WTC11 (cell line): ENCODE results near the gene SEMA4A. TPM values are rescaled to one million over a fixed set of nuclear protein-coding genes. Genes with fewer than 3 reads are reported as not detected.

Experiments
- ATAC-seq: fragments of 200-7000 bp; cut with Tn5 transposase; 2 replicates; pipeline ENCODE4 v1.10.0; 2021; ENCODE audit warnings: mild to moderate bottlenecking, moderate library complexity
- CTCF ChIA-PET: fragments of 300-600 bp; sonication (Branson Sonifier 250); formaldehyde crosslinking; loops from one replicate; lab custom pipeline; 2021; ENCODE audit warnings: antibody characterized with exemption; lab: Charles Lee
- POLR2A ChIA-PET: fragments of 350-600 bp; sonication (Branson Sonifier 250); formaldehyde crosslinking; loops from one replicate; lab custom pipeline; 2021; ENCODE audit warnings: antibody characterized with exemption; lab: Charles Lee
- DNase-seq: peaks from one replicate; pipeline ENCODE4 v3.0.0; 2021; ENCODE audit warnings: low spot score
- H3K27ac Mint-ChIP-seq: 2 replicates; pipeline ENCODE4 v1.8.0; 2021; ENCODE audit warnings: mixed read lengths
- H3K27me3 Mint-ChIP-seq: 2 replicates; pipeline ENCODE4 v1.8.0; 2021; ENCODE audit warnings: low read depth, mild to moderate bottlenecking, moderate library complexity, mixed read lengths
- H3K36me3 Mint-ChIP-seq: 2 replicates; pipeline ENCODE4 v1.8.0; 2021; ENCODE audit warnings: mixed read lengths
- H3K4me1 Mint-ChIP-seq: 2 replicates; pipeline ENCODE4 v1.8.0; 2022; ENCODE audit warnings: mixed read lengths
- H3K4me3 Mint-ChIP-seq: 2 replicates; pipeline ENCODE4 v1.8.0; 2021; ENCODE audit warnings: mild to moderate bottlenecking, moderate library complexity, mixed read lengths
- H3K9me3 Mint-ChIP-seq: 2 replicates; pipeline ENCODE4 v1.8.0; 2021; ENCODE audit warnings: mixed read lengths
- FOXK1 ChIP-seq: sonication (generic); formaldehyde crosslinking; IDR thresholded peaks from 2 replicates; pipeline ENCODE4 v1.8.0; 2022; ENCODE audit warnings: mild to moderate bottlenecking, moderate library complexity, missing genetic modification reagents
- FOXP1 ChIP-seq: sonication (generic); formaldehyde crosslinking; IDR thresholded peaks from 2 replicates; pipeline ENCODE4 v1.8.0; 2022; ENCODE audit warnings: missing genetic modification reagents, mild to moderate bottlenecking, moderate library complexity, borderline replicate concordance
- GTF2I ChIP-seq: fragments of 250-450 bp; sonication (Bioruptor Pico); conservative IDR thresholded peaks from 2 replicates; pipeline ENCODE4 v1.4.0; 2021; ENCODE audit warnings: mild to moderate bottlenecking
- JAZF1 ChIP-seq: fragments of 250-450 bp; sonication (Bioruptor Pico); IDR thresholded peaks from 2 replicates; pipeline ENCODE4 v1.9.0; 2021; ENCODE audit warnings: moderate library complexity, mild to moderate bottlenecking, inconsistent platforms
- MXD4 ChIP-seq: fragments of 250-450 bp; sonication (Bioruptor Pico); IDR thresholded peaks from 2 replicates; pipeline ENCODE4 v1.8.0; 2021; ENCODE audit warnings: mild to moderate bottlenecking, moderate library complexity, borderline replicate concordance
- NFATC4 ChIP-seq: fragments of 250-450 bp; sonication (Bioruptor Pico); IDR thresholded peaks from 2 replicates; pipeline ENCODE4 v1.9.0; 2021; ENCODE audit warnings: mild to moderate bottlenecking
- NR2C2 ChIP-seq: sonication (generic); formaldehyde crosslinking; IDR thresholded peaks from 2 replicates; pipeline ENCODE4 v1.8.0; 2022; ENCODE audit warnings: mild to moderate bottlenecking, missing genetic modification reagents
- OVOL2 ChIP-seq: fragments of 250-450 bp; sonication (Bioruptor Pico); IDR thresholded peaks from 2 replicates; pipeline ENCODE4 v1.9.0; 2021; ENCODE audit warnings: mild to moderate bottlenecking, borderline replicate concordance
- PRRX2 ChIP-seq: fragments of 250-450 bp; sonication (Bioruptor Pico); IDR thresholded peaks from 2 replicates; pipeline ENCODE4 v1.8.0; 2021; ENCODE audit warnings: mild to moderate bottlenecking
- RORB ChIP-seq: fragments of 250-450 bp; sonication (Bioruptor Pico); IDR thresholded peaks from 2 replicates; pipeline ENCODE4 v1.9.0; 2021; ENCODE audit warnings: mild to moderate bottlenecking
- TCF7 ChIP-seq: sonication (generic); formaldehyde crosslinking; IDR thresholded peaks from 2 replicates; pipeline ENCODE4 v1.8.0; 2022; ENCODE audit warnings: mild to moderate bottlenecking, low read depth, missing genetic modification reagents, moderate library complexity
- TEAD4 ChIP-seq: sonication (generic); formaldehyde crosslinking; IDR thresholded peaks from 2 replicates; pipeline ENCODE4 v1.8.0; 2022; ENCODE audit warnings: mild to moderate bottlenecking, missing genetic modification reagents
- TP53 ChIP-seq: sonication (generic); formaldehyde crosslinking; IDR thresholded peaks from 2 replicates; pipeline ENCODE4 v1.8.1; 2023; ENCODE audit warnings: mild to moderate bottlenecking, missing genetic modification reagents
- ZBTB21 ChIP-seq: sonication (generic); formaldehyde crosslinking; IDR thresholded peaks from 2 replicates; pipeline ENCODE4 v1.8.1; 2023; ENCODE audit warnings: mild to moderate bottlenecking, missing genetic modification reagents, borderline replicate concordance
- ZNF219 ChIP-seq: sonication (generic); formaldehyde crosslinking; IDR thresholded peaks from 2 replicates; pipeline ENCODE4 v1.8.0; 2023; ENCODE audit warnings: missing genetic modification reagents, mild to moderate bottlenecking, borderline replicate concordance
- ZNF263 ChIP-seq: sonication (generic); formaldehyde crosslinking; IDR thresholded peaks from 2 replicates; pipeline ENCODE4 v1.8.1; 2022; ENCODE audit warnings: low read depth, mild to moderate bottlenecking, moderate library complexity, missing genetic modification reagents
- ZNF396 ChIP-seq: fragments of 250-450 bp; sonication (Bioruptor Pico); IDR thresholded peaks from 2 replicates; pipeline ENCODE4 v1.8.0; 2021; ENCODE audit warnings: mild to moderate bottlenecking, moderate library complexity, borderline replicate concordance
- total RNA-seq: library from RNA; stranded (reverse); gene quantifications from 3 replicates; pipeline ENCODE4 v1.2.3, GENCODE V29; 2021
- TF ChIP-seq, protein P1 (sequence below): sonication (generic); formaldehyde crosslinking; IDR thresholded peaks from 2 replicates; pipeline ENCODE4 v1.8.0; 2023; ENCODE audit warnings: missing genetic modification reagents, mild to moderate bottlenecking, borderline replicate concordance
- TF ChIP-seq, protein P2 (sequence below): sonication (generic); formaldehyde crosslinking; IDR thresholded peaks from 2 replicates; pipeline ENCODE4 v1.8.0; 2022; ENCODE audit warnings: mild to moderate bottlenecking, missing genetic modification reagents
- TF ChIP-seq, protein P3 (sequence below): sonication (generic); formaldehyde crosslinking; conservative IDR thresholded peaks from 2 replicates; pipeline ENCODE4 v1.8.1; 2022; ENCODE audit warnings: mild to moderate bottlenecking, missing genetic modification reagents
- TF ChIP-seq, protein P4 (sequence below): sonication (generic); formaldehyde crosslinking; IDR thresholded peaks from 2 replicates; pipeline ENCODE4 v1.8.1; 2023; ENCODE audit warnings: mild to moderate bottlenecking, missing genetic modification reagents, moderate library complexity
- TF ChIP-seq, protein P5 (sequence below): fragments of 250-450 bp; sonication (Bioruptor Pico); IDR thresholded peaks from 2 replicates; pipeline ENCODE4 v1.9.0; 2021; ENCODE audit warnings: mild to moderate bottlenecking
- TF ChIP-seq, protein P6 (sequence below): sonication (generic); formaldehyde crosslinking; IDR thresholded peaks from 2 replicates; pipeline ENCODE4 v1.8.1; 2022; ENCODE audit warnings: low read depth, mild to moderate bottlenecking, moderate library complexity, missing genetic modification reagents, borderline replicate concordance
- TF ChIP-seq, protein P7 (sequence below): fragments of 250-450 bp; sonication (Bioruptor Pico); conservative IDR thresholded peaks from 2 replicates; pipeline ENCODE4 v1.9.0; 2021; ENCODE audit warnings: mild to moderate bottlenecking

Gene SEMA4A
- total RNA-seq, 1 experiment from 2014 or later, result 12.4 TPM

DNA sequence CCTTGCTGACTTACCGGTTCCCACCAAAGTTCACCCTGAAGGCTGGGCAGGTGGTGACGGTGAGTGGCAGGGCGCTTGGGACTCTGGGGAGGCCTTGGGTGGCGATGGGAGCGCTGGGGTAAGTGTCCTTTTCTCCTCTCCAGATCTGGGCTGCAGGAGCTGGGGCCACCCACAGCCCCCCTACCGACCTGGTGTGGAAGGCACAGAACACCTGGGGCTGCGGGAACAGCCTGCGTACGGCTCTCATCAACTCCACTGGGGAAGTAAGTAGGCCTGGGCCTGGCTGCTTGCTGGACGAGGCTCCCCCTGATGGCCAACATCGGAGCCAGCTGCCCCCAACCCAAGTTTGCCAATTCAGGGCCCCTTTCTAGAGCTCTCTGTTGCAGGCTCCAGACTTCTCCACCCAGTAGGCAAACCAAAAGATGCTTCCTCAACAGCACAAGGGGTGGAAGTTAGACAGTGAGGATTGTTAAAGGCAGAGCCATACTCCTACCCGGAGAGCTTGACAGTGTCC lies 16.4 kb upstream of the SEMA4A start:
- no peaks in the 10 kb centered on the region for H3K9me3 Mint-ChIP-seq
- H3K36me3 Mint-ChIP-seq, result peaks cover 9% of the 10 kb centered on the region
- peak; percentile 24; the same call in 1 of the 2 replicates for ATAC-seq
- H3K27me3 Mint-ChIP-seq, result no peaks in the 10 kb centered on the region
- TF ChIP-seq, protein P1, sequence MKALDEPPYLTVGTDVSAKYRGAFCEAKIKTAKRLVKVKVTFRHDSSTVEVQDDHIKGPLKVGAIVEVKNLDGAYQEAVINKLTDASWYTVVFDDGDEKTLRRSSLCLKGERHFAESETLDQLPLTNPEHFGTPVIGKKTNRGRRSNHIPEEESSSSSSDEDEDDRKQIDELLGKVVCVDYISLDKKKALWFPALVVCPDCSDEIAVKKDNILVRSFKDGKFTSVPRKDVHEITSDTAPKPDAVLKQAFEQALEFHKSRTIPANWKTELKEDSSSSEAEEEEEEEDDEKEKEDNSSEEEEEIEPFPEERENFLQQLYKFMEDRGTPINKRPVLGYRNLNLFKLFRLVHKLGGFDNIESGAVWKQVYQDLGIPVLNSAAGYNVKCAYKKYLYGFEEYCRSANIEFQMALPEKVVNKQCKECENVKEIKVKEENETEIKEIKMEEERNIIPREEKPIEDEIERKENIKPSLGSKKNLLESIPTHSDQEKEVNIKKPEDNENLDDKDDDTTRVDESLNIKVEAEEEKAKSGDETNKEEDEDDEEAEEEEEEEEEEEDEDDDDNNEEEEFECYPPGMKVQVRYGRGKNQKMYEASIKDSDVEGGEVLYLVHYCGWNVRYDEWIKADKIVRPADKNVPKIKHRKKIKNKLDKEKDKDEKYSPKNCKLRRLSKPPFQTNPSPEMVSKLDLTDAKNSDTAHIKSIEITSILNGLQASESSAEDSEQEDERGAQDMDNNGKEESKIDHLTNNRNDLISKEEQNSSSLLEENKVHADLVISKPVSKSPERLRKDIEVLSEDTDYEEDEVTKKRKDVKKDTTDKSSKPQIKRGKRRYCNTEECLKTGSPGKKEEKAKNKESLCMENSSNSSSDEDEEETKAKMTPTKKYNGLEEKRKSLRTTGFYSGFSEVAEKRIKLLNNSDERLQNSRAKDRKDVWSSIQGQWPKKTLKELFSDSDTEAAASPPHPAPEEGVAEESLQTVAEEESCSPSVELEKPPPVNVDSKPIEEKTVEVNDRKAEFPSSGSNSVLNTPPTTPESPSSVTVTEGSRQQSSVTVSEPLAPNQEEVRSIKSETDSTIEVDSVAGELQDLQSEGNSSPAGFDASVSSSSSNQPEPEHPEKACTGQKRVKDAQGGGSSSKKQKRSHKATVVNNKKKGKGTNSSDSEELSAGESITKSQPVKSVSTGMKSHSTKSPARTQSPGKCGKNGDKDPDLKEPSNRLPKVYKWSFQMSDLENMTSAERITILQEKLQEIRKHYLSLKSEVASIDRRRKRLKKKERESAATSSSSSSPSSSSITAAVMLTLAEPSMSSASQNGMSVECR (CRISPR knock-in tag), result no peak
- TF ChIP-seq JAZF1 (CRISPR knock-in tag), result no peak
- TF ChIP-seq, protein P2, sequence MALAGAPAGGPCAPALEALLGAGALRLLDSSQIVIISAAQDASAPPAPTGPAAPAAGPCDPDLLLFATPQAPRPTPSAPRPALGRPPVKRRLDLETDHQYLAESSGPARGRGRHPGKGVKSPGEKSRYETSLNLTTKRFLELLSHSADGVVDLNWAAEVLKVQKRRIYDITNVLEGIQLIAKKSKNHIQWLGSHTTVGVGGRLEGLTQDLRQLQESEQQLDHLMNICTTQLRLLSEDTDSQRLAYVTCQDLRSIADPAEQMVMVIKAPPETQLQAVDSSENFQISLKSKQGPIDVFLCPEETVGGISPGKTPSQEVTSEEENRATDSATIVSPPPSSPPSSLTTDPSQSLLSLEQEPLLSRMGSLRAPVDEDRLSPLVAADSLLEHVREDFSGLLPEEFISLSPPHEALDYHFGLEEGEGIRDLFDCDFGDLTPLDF (CRISPR knock-in tag), result no peak
- TF ChIP-seq, protein P3, sequence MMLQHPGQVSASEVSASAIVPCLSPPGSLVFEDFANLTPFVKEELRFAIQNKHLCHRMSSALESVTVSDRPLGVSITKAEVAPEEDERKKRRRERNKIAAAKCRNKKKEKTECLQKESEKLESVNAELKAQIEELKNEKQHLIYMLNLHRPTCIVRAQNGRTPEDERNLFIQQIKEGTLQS (CRISPR knock-in tag), result no peak
- TF ChIP-seq TEAD4 (CRISPR knock-in tag), result no peak
- TF ChIP-seq, protein P4, sequence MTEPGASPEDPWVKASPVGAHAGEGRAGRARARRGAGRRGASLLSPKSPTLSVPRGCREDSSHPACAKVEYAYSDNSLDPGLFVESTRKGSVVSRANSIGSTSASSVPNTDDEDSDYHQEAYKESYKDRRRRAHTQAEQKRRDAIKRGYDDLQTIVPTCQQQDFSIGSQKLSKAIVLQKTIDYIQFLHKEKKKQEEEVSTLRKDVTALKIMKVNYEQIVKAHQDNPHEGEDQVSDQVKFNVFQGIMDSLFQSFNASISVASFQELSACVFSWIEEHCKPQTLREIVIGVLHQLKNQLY (CRISPR knock-in tag), result no peak
- TF ChIP-seq MXD4 (CRISPR knock-in tag), result no peak
- no peak for TF ChIP-seq ZNF219
- TF ChIP-seq ZBTB21, result no peak
- no peak for TF ChIP-seq PRRX2
- no peak for TF ChIP-seq FOXK1 (CRISPR knock-in tag)
- TF ChIP-seq FOXP1 (CRISPR knock-in tag), result no peak
- TF ChIP-seq TCF7 (CRISPR knock-in tag), result no peak
- TF ChIP-seq, protein P5, sequence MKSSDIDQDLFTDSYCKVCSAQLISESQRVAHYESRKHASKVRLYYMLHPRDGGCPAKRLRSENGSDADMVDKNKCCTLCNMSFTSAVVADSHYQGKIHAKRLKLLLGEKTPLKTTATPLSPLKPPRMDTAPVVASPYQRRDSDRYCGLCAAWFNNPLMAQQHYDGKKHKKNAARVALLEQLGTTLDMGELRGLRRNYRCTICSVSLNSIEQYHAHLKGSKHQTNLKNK, result no peak
- TF ChIP-seq, protein P6, sequence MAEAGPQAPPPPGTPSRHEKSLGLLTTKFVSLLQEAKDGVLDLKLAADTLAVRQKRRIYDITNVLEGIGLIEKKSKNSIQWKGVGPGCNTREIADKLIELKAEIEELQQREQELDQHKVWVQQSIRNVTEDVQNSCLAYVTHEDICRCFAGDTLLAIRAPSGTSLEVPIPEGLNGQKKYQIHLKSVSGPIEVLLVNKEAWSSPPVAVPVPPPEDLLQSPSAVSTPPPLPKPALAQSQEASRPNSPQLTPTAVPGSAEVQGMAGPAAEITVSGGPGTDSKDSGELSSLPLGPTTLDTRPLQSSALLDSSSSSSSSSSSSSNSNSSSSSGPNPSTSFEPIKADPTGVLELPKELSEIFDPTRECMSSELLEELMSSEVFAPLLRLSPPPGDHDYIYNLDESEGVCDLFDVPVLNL (CRISPR knock-in tag), result no peak
- no peak for TF ChIP-seq ZNF396 (CRISPR knock-in tag)
- H3K4me1 Mint-ChIP-seq, result peaks cover 9% of the 10 kb centered on the region
- peak; percentile 55 for DNase-seq
- H3K4me3 Mint-ChIP-seq, result no peak overlapping the region
- no peak overlapping the region for H3K27ac Mint-ChIP-seq
- ChIA-PET CTCF (interaction anchor here (0.6 to 28.0 kb wide), 28 partner anchors 10 to 199 kb away, joined by 3 to 1176 read pairs (median 6); partner anchors contain the start of genes ARHGEF2, BGLAP, LMNA and MEX3A), POLR2A (interaction anchor here (0.6 to 1.0 kb wide), 5 partner anchors 15 to 451 kb away, joined by 3 to 4 read pairs (median 3); no protein-coding TSS in a partner anchor)

DNA sequence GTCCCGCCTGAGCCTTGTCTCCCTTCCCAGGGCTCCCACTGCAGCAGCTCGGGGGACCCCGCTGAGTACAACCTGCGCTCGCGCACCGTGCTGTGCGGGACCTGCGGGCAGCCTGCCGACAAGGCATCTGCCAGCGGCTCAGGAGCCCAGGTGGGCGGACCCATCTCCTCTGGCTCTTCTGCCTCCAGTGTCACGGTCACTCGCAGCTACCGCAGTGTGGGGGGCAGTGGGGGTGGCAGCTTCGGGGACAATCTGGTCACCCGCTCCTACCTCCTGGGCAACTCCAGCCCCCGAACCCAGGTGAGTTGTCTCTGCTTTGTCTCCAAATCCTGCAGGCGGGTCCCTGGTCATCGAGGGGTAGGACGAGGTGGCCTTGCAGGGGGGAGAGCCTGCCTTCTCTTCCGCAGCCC lies 14.9 kb upstream of the SEMA4A start:
- POLR2A ChIA-PET, result no interaction called here
- Mint-ChIP-seq H3K27ac (no peak overlapping the region), H3K4me1 (peaks cover 9% of the 10 kb centered on the region), H3K36me3 (peaks cover 9% of the 10 kb centered on the region), H3K4me3 (no peak overlapping the region), H3K27me3 (no peaks in the 10 kb centered on the region), H3K9me3 (no peaks in the 10 kb centered on the region)
- CTCF ChIA-PET, result interaction anchor here (1.0 to 28.0 kb wide), 4 partner anchors 8 to 85 kb away, joined by 4 to 1176 read pairs (median 184); partner anchors contain the start of gene MEX3A
- ATAC-seq (no peak), DNase-seq (no peak)
- TF ChIP-seq, protein P7, sequence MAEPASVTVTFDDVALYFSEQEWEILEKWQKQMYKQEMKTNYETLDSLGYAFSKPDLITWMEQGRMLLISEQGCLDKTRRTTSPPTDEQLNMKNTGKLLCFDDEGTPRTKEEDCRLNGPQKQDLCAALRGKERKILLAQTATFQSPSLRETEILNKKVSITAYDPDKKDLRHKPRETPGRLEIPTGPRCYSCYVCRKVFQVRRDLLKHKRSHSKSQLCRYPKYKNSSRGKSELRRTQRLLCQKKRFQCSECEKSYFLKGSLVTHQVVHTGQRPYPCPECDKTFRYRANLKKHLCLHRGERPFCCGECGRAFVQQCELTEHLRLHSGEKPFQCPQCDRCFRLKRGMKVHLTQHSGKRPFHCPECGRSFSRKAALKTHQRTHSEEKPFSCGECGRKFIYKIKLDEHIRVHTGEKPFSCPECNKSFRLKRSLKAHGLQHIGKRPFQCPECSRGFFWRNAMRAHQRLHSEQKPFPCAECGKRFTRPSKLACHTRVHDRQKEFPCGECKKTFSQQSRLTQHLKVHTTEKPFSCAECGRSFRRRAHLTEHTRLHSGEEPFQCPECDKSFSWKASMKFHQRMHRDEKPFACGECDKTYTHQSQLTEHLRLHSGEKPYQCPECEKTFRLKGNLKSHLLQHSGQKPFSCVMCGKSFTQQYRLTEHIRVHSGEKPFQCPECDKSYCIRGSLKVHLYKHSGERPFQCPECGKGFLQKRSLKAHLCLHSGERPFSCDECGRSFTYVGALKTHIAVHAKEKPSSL, result no peak
- no peak for TF ChIP-seq GTF2I (CRISPR knock-in tag)
- no peak for TF ChIP-seq NR2C2 (CRISPR knock-in tag)
- TF ChIP-seq, protein P3 (CRISPR knock-in tag), result no peak
- no peak for TF ChIP-seq TP53 (CRISPR knock-in tag)
- no peak for TF ChIP-seq ZNF263 (CRISPR knock-in tag)
- no peak for TF ChIP-seq OVOL2 (CRISPR knock-in tag)
- TF ChIP-seq PRRX2, result no peak
- TF ChIP-seq, protein P4 (CRISPR knock-in tag), result no peak
- no peak for TF ChIP-seq NFATC4 (CRISPR knock-in tag)
- no peak for TF ChIP-seq RORB
